G401 (cell line): ENCODE measurements around the gene FOXP1. TPM values are rescaled to one million over a fixed set of nuclear protein-coding genes. Genes with fewer than 3 reads are reported as not detected.

Experiments
- DNase-seq: peaks from one replicate; pipeline ENCODE4 v3.0.0-alpha.2; 2015; ENCODE audit warnings: low spot score
- in situ Hi-C: cut with HindIII; loops from 2 replicates; pipeline ENCODE4 v1.10.0; 2016; ENCODE audit warnings: low sequenced_read_pairs, mixed read lengths
- total RNA-seq: library from RNA; depleted of rRNA; stranded (reverse); fragments of >200 nt; shearing (Covaris generic); gene quantifications from 2 replicates; pipeline ENCODE4 v1.2.3, GENCODE V29; 2014

The FOXP1 gene
- total RNA-seq, 1 experiment from 2014 or later, result 9.7 TPM

DNA sequence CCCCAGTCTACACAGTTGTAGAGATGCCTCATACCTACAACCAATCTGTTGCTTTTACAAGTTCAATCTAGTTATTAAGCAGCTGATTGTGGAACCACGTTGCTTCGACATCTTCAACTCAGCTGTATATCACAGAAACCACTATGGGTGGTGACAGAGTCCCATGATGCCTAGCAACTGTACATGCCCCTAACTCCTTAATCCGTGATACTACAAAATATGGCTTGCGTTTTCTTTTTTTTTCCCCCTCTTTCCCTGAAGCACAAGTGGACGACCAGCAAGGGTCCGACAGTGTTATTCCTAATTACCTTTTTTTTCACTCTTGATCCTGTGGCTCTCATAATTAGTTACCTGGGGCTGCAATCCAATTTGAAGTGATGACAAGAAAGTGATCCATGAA is 478.6 kb downstream of the FOXP1 start:
- in situ Hi-C loops, result no loop called here

DNA sequence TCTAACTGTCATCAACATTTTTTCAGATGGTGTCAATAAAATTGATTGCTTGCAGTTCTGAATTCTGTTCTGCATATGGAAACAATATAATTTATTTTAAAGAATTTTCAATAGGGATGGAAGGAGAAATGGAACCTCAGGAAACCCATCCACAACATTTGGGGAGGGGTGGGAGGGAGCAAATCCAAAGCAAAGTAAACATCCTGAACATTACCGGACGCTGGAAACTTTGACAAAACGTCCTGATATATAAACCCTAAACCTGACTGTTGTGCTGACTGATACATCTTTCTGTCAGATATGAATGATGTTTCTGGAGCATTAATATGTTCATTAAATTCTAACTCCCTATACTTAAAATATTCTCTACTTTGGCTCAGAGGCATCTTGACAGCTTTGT is 479.0 kb downstream of the FOXP1 start:
- in situ Hi-C loops, result no loop called here
- no peak for DNase-seq

More for the DNA sequence above, 478.6 kb downstream of the FOXP1 start:
- no peak for DNase-seq

DNA sequence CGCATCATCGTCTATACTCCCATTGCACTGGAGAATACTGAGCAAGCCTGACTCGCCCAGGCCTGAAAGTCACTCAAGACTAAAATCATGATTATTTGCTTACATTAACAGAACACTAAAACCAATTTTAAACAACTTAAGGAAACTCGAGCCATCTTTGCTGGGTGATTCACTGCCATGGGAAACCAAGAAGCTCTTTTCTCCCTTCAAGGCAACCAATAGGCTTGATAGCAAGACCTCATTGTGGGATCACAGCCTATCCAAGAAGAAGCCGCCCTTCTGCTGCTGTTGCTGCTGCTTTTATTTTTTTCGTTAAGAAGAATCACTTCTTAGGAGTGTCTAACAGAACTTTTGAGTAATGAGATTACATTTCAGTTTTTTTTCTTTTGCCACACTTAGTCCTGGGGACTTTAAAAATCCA is 479.4 kb downstream of the FOXP1 start:
- DNase-seq, result no peak

DNA sequence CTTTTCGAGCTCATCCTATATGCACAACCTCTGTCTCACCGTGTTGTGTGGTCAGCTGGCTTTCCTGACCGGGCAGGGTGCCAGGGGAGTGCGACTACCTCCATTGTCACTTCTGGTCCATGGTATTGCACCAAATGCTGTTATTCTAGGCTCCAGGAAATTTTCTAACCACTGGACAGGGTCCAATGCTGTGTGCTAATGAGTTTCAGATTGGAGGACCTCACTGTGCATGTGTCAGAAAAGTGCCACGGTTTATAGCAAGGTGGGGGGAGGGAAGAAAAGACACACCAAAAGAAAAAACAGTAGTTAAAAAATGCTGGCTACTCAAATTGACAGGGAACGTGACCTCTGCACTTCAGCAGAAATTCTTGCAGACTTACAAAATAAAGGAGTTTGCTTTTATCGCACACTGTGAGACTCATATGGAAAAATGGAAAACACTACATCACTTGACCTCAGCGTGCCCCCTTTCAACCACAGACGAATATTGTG is 480.1 kb downstream of the FOXP1 start:
- in situ Hi-C loops, result no loop called here
- DNase-seq, result peak; percentile 43

More for the DNA sequence above, 479.4 kb downstream of the FOXP1 start:
- in situ Hi-C loops, result no loop called here

DNA sequence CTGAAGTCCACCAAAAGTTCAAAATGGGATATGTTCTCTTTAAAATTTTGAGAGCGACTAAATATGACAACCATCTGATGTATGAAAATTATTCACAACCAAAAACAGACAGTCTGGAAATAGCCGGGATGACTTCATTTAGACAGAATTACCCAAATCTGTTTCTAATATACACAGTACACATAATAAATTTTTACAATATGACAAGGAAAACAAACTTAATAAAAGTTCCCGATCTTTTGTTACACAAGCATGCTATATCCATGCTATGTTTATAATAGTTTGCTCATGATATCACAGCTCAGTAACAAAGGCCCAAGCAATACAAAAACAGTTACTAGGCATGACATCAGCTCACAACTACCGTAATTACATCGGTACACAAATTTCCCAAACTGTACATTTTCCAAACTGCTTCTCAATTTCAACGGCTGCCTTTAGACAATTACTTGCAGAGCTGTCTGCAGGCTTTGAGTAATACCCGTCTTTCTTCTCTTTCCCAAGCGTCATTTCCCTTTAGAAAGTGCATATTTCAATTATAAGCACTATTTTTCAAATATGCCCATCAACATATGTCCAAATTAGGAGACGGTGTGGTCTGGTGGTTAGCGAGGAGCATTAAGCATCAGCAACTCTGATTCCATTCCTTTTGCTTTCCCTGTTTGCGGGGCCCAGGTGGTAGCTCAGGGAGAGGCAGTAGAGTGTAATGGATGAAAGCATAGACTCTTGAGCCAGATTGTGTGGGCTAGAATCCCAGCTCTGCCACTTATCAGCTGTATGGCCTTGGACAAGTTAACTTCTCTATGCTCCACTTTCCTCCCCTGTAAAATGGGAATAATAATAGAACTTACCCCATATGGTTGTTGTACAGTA is 481.2 kb downstream of the FOXP1 start:
- DNase-seq, result no peak
- in situ Hi-C loops, result no loop called here

DNA sequence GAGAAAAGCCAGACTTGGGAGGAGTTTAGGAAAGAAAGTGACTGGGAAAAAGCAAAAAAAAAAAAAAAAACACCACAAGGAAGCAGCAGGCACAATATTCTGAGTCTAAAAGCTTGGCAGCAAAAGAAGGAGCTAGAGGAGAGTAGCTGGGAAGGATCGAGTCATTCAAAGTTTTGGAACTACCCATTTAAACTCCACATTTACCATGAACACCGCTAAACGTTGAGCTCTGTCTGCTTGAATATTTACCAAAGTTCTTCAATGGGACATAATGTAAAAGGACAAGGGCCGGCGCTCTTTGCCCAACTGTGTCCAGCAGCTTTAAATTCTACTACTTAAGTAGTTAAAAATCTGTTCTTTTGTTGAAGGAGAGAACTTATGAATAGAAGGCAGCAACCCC is 481.9 kb downstream of the FOXP1 start:
- in situ Hi-C loops, result no loop called here

DNA sequence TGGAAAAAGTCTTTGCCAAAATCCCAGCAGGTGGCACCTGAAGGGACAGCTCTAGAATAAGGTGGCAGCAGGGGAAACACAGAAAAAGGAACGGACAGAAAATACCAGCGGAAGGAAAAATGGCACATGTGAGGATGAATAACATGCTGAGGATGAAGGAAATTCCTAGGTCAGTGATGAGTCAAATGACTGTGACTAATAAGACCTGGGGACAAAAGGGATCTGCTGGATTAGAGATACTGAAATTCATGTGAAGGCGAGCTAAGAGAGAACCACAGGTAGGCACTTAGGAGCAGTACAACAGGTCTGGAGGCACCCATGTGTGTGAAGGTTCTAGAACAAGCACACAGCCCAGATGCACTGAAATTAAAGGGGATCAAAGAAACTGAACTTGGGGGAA is 482.5 kb downstream of the FOXP1 start:
- in situ Hi-C loops, result no loop called here
- DNase-seq, result no peak

More for the DNA sequence above, 481.9 kb downstream of the FOXP1 start:
- no peak for DNase-seq

DNA sequence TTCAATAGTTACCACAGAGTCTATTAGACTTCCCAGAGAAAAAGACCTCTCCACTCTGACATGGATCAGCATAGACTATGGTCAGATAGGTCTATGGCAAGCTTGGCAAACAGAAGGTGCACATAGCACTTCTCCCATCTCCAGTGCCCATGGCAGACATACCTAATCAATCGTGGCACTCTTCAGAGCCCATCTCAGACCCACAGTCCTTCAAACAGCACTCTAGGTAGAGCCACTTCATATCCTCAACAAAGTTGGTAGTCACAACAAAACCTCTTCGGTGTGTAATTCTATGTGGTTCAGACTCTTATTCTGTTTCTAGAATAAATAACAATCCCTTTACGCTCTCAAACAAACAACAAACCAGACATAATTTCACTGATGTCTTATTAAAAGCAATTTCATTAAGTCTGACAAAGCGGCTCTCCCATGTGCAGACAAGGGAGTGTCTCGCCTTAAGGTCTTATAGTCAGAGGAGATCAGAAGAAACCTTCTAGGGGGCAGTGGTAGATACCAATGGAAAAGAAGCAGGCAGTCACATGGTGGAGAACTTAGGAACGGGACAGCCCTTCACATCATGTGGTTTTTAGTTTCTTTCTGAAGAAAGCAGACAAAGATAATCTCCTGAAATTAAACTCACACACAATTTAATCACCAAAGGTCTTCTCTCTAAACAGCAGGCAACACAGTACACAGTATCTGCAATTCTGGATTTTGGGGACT is 483.4 kb downstream of the FOXP1 start:
- in situ Hi-C loops, result no loop called here
- DNase-seq, result no peak

DNA sequence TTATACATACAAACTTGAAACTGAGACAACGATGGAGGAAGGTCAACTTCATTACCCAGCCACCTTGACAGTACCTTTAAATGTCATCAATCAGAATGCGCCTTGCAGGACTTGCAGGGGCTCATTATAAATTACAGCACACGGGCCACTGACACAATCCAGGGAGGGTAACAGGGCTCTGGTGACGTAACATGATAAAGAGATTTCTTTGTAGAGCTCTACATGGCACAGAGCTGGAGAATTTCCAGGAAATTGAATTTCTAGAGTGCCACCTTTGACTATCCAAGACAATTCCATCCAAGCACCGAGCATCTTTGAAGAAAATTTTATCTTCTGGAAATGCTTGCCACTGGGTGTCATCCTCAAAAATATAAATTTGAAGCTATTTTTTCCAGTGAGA is 486.0 kb downstream of the FOXP1 start:
- DNase-seq, result no peak
- in situ Hi-C loops, result no loop called here

DNA sequence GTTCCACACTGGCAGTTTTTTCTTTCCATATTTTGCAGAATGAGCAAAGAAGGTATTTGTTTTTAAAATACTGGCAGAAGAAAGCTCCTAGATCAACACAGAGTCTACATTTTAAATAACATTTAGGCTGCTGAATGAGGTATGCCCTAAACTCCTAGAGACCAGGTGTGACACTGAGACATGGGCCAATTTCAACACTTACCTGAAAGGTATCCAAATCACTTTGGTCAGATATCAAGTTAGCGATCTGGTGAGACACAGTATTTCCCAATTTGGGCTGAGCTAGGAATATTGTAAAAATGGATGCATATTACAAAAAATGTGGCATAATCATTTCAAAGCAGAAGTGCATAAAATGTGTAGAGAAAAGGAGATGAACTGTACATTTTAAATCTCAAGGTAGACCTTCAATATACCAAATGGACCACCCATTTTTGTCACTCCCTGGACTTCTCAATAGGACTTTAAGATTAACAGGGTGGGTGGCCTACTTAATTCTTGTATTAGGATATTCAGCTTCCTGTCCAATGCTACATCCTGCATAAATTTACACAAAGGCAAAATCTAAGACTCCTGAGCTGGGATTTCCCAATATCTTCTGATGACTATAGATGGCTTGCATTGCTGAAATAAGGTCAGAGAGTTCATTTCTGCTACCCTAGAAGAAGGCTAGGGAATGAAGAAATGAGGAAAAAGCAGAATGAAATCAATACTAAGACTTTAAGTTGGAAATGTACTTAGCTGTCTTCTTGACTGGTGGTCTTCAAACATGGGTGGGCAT is 487.8 kb downstream of the FOXP1 start:
- DNase-seq, result no peak
- in situ Hi-C loops, result no loop called here

DNA sequence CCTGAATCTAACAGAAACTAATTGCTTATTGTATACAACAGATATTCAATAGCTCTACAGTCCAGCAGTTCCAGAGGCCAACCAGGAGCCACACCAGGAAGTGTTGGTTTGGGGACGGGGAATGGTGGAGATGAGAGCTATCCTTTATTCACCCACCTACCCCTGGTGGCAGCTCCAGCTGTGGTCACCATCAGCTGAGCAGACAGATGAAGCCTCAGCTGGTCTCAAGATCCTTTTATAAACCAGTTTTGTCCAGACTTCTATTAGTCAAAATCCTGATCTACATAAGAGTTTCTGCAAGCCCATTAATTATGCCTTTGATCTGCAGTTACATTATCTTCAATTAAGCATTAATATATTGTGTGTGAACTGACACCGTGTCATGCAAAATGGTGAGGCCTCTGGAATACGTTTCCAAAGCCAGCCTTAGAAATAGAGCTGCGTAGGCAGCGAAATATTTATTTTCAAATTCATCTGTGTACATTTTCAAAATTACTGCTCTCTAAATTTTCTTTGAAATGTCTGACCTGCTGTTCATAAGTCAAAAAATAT is 488.8 kb downstream of the FOXP1 start:
- in situ Hi-C loops, result no loop called here
- DNase-seq, result no peak

DNA sequence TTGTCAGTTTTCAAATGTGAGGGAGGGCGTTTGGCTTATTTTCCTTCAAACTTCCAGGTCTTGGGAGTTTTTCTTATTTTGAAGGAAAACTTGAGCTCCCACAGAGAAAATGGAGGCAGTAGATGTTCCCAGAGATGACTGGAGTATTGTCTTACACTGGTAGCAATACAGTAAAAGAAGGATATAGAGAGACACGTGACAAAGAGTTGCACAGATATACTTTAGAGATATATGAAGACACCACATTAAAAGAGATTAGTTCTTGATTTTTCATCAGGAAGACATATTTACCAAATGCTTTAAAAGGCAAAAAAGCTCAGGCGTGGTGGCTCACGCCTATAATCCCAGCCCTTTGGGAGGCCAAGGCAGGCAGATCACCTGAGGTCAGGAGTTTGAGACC is 490.9 kb downstream of the FOXP1 start:
- no peak for DNase-seq
- in situ Hi-C loops, result no loop called here

DNA sequence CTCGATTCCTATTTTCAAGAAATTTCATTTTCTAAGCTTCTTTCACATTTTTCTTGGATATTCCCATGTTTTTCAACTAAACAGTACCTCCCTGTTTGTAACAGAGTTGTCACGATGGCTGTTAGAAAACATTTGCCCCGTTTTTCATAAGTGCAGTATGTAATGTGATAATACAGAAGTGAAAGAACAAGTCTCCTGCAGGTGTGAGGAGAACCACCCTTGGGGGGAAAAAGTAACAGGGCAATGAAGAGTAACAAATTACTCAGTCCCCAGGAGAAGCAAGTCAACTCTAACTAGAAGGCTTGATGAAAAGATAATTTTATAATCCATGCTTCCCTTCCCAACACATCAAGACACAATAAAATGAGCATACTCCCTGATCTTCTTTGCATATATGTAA is 493.3 kb downstream of the FOXP1 start:
- no peak for DNase-seq
- in situ Hi-C loops, result no loop called here

DNA sequence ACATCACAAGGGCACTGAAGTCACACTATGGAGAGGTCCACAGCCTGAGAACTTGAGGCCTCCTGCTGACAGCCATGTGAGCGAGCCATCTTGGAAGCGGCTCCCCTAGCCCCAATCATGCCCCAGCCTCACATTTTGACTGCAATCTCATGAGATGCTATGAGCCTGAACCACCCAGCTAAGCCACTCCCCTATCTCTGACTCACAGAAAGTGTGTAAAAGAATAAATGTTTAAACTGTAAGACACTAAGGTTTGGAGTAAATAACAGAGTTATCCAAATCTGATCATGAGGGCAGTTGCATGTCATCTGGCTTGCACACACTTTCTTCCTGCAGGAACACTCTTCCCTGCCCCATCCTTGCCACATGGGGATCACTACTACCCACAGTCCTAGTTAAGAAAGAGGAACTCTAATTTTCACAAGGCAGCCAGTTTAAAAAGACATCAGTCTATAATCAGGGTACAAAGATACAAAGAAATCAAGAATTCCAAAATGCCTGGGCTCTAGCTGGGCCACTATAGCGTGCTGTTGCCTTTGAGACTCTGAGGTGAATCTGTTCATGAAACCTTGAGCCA is 494.2 kb downstream of the FOXP1 start:
- no peak for DNase-seq
- in situ Hi-C loops, result no loop called here

DNA sequence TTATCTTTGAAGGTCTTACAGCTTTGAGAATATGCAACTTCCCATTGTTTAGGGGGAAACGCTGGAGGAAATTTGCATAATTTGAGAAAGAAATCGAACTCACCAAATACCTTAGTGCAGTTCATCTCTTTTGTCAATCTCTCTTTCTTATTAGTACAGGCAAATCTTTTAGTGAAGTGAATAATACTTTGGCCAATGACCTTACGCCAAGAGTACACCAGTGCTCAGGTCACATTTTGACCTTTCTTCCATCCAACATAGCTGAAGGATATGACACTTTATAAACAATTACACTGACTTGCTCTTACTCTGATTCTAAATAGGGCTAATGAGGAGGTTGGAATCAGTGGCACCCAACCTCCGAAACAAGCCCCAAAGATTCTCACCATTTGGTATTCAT is 494.8 kb downstream of the FOXP1 start:
- in situ Hi-C loops, result no loop called here
- DNase-seq, result no peak

DNA sequence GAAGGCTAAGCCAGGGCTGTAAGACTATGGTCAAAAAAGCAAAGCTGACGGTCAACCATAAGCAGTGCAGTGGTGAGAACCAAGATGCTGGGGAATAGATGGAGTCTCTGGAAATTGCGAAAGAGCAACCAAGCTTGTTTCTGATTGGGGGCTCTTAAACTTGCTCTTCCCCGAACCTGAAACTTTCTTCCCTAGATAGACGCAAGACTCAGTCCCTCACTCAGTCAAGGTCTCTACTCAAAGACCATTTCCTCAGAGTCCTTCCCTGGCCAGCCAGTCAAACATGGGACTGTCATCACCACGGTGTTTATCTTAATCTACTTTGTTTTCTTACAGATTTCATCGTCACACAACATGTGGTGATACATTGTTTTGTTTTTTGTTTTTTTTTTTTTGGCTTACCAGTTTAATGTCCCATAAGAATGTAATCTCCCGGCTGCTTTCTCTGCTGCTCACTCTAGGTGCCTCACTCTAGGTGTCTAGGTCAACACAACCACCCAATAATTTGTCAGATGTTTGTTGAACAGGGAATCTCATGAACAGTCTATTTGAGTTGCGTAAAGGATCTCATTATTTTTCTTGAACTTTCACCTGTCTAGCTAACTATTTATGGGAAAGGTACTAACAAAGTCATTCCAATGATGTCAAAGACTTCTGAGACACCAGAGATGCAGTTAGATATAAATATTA is 495.4 kb downstream of the FOXP1 start:
- in situ Hi-C loops, result no loop called here
- DNase-seq, result no peak

DNA sequence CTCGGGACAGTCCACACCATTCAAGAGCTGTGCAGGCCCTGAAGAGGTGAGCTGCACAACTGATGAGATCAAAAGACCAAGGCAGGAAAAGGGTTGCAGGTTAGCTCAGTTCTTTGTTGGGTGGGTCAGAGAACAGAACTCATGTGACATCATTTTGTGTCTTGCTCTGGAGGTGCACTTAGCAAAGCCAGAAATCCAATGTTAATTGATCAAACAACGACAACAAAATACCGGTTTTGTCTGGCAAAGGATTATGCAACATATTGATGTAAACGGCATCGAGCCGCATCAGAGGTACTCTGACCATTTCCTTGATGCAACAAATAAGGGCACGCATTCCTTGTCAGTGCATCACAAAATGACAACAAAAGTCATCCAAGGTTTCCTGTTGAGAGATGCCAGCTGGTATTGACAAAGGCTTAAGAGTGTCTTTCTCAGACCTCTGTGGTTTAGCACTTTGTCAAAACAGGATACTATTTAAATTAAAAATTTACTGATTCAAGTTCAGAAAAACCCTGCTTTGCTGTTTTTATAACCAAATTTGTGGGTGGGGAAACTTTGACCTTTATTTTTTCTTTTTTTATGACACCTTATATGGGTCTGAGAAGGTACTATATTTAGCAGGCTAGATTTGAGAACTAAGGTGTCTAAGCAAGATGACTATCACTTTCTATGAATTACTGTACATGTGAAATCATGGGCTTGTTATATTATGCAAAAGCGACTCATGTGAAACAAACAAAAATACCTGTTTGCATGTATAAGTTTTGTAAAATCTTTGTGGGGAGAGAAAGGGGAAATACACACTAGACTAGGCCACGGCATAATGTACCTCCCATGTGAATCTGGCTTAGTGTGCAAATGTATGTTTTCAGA is 496.1 kb downstream of the FOXP1 start:
- no peak for DNase-seq

DNA sequence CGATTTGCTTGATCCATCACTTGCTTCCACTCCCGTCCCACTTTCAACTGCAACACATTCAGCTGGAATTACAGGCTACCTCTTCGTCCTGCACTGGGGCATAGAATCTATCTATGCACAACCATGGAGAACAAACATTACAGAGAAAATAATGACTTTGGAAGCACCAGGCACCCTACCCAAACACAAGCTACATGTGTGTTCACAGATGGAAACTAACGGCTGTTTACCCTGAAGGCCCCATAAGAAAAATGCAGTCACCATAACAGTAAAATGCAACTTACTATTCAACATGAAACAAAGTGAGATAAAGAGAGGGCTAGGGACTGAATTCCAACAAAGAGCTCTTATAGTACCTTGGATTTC is 496.8 kb downstream of the FOXP1 start:
- DNase-seq, result no peak
- in situ Hi-C loops, result no loop called here

More for the DNA sequence above, 496.1 kb downstream of the FOXP1 start:
- in situ Hi-C loops, result no loop called here
